Measurements from ENCODE around the gene NSMF. TPM values are rescaled to one million over a fixed set of nuclear protein-coding genes. Genes with fewer than 3 reads are reported as not detected.

Gene NSMF
- total and polyA plus RNA-seq, 2 donors (not counting 3 experiments of a cell fraction or from before 2014, with no cell fraction given) = 43.3 to 53.7 TPM

GRCh38 chr9:137506274-137506673 lies 47.1 kb upstream of the NSMF start:
- Histone ChIP-seq H3K9me1 (replicated peaks; ENCODE audit: control insufficient read depth, extremely low read depth, insufficient read depth, low read length) (no peaks in the 10 kb centered on the region), H2AFZ (ENCODE audit: low read depth, low read length) (no peak overlapping the region), H3K79me2 (ENCODE audit: control insufficient read depth, insufficient read depth, low read length) (no peaks in the 10 kb centered on the region), H3K4me1 (ENCODE audit: control insufficient read depth, extremely low read depth, insufficient read depth, low read length) (no peaks in the 10 kb centered on the region), H4K20me1 (replicated peaks; ENCODE audit: control insufficient read depth, extremely low read depth, insufficient read depth, low read length) (no peaks in the 10 kb centered on the region), H3K9me3 (replicated peaks; ENCODE audit: control insufficient read depth, insufficient read depth, low read length) (no peaks in the 10 kb centered on the region), H3K27me3 (ENCODE audit: control insufficient read depth in 2 of 2, insufficient read depth in 2 of 2, low read length in 2 of 2) (no peaks in the 10 kb centered on the region), H3K9ac (replicated peaks; ENCODE audit: extremely low read depth, insufficient read depth, low read length) (no peak overlapping the region), H3K27ac (ENCODE audit: insufficient read depth, low read depth, low read length) (no peak overlapping the region), H3K36me3 (ENCODE audit: control insufficient read depth in 2 of 2, extremely low read depth in 1 of 2, insufficient read depth in 2 of 2, low read length in 2 of 2) (no peaks in the 10 kb centered on the region), H3K4me2 (ENCODE audit: insufficient read depth, low read length) (no peak overlapping the region), H3K4me3 (replicated peaks in 1 of 3; ENCODE audit: insufficient read depth in 1 of 3, low read depth in 1 of 3, low read length in 3 of 3) (no peak overlapping the region)
- CTCF ChIA-PET = interaction anchor here (1.1 to 1.7 kb wide), 3 partner anchors 20 to 219 kb away, joined by 3 to 6 read pairs (median 5); no protein-coding TSS in a partner anchor
- no TSS peak for BruUV-seq (replicated peaks)
- intact Hi-C loops (cut with micrococcal nuclease) = no loop called here
- DNase-seq (ENCODE audit: low read depth, low spot score) (no peak), FAIRE-seq (no peak)
- POLR2A ChIA-PET = no interaction called here
- no peak for TF ChIP-seq POLR2AphosphoS5 (IDR thresholded peaks at IDR 0.05; ENCODE audit: insufficient read depth, low read depth, low read length)
- TF ChIP-seq EZH2 (IDR thresholded peaks at IDR 0.05; ENCODE audit: borderline replicate concordance, low read depth, low read length, severe bottlenecking) = no peak
- no peak for TF ChIP-seq CTCF (IDR thresholded peaks at IDR 0.05; ENCODE audit: extremely low read depth in 1 of 2, insufficient read depth in 1 of 2, low read depth in 1 of 2, low read length in 2 of 2)
- no peak for TF ChIP-seq FOS (IDR thresholded peaks at IDR 0.05; ENCODE audit: borderline replicate concordance, insufficient read depth, low read length)
- no peak for TF ChIP-seq GATA2 (IDR thresholded peaks at IDR 0.05; ENCODE audit: insufficient read depth, insufficient read length, low read depth, low read length)
- no peak for TF ChIP-seq JUN (IDR thresholded peaks at IDR 0.05; ENCODE audit: borderline replicate concordance, insufficient read depth, insufficient read length, low read depth)
- TF ChIP-seq MYC (IDR thresholded peaks at IDR 0.05; ENCODE audit: low read depth, low read length) = no peak
- TF ChIP-seq MAX (IDR thresholded peaks at IDR 0.05; ENCODE audit: insufficient read depth, insufficient read length) = no peak
- dilution Hi-C loops (cut with MboI; ENCODE audit: extremely low pct_ligation_motif_present, low sequenced_read_pairs) = no loop called here
